ENCODE data around the gene GLUD1.
"Not testable (repeated sequence)": the region's sequence is repeated elsewhere in the genome, so short reads cannot be mapped to it uniquely, and the experiment has no call there.

The GLUD1 gene

DNA sequence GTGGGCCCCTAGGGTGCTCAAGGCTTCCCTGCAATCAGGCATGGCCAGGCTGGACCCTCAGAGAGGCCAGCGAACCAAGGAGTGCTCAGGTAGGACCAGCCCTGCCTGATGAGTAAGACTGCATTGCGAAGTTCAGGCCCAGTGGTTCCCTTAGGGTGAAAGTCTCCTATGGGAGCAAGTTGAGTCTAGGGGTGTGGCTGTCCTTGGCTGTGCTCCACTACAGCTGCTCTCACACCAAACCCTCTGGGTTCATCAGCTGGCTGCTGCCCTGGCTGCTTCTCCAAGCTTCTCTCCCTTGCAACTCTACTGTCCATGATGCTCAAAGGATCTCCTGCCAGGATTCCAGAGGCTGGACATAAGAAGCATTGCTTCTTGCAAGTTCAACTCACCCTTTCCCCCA lies 55.9 kb downstream of the GLUD1 start:
- no peak for DNase-seq

DNA sequence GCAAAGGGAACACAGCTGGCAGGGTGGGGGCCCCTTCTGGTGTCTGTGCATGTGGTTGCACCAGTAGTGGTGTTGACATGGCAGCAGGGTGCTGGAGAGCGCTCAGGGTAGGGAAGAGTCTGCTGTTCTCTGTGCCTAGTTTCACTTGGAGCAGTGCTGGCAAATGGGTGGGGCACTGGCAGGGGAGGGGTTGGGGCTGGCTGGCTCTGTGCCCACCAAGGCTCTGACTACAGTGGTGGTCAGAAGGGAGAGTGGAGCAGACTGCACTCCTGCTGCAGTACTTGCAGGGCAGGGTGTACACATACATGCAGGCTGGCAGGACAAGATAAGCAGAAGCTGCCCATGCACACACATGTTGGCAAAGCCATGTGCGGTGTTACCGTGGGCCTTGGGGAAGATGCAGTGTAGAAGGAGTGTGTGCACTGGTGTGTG lies 56.3 kb downstream of the GLUD1 start:
- no peak for DNase-seq

DNA sequence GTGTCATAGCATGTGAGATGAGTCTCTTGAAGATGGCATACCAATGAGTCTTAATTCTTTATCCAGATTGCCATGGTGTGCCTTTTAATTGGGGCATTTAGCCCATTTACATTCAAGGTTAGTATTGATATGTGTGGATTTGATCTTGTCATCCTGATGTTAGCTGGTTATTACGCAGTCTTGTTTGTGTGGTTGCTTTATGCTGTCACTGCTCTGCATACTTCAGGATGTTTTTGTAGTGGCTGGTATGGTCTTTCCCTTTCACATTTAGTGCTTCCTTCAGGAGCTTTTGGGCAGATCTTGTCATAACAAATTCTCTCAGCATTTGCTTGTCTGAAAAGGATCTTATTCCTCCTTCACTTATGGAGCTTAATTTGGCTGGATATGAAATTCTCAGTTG lies 58.0 kb downstream of the GLUD1 start:
- DNase-seq = no peak

DNA sequence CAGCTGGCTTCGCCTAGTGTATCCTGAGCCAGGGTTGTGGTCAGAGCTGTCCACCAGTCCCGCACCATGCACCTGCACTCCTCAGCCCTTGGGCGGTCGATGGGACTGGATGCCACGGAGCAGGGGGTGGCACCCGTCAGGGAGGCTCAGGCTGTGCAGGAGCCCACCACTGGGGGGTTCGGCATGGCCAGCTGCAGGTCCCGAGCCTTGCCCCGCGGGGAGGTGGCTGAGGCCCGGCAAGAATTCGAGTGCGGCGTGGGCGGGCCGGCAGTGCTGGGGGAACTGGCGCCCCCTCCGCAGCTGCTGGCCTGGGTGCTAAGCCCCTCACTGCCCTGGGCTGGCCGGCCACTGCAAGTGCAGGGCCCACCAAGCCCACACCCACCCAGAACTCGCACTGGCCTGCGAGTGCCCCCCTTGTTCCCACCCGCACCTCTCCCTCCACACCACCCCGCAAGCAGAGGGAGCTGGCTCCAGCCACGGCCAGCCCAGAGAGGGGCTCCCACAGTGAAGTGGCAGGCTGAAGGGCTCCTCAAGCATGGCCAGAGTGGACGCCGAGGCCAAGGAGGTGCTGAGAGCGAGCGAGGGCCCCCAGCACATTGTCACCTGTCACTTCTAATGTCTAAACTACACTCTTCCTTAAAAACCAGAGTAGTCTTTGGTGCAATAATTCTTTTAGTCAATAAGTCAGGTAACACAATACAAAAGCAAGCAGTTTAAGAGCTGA lies 63.6 kb downstream of the GLUD1 start:
- no peak for DNase-seq

DNA sequence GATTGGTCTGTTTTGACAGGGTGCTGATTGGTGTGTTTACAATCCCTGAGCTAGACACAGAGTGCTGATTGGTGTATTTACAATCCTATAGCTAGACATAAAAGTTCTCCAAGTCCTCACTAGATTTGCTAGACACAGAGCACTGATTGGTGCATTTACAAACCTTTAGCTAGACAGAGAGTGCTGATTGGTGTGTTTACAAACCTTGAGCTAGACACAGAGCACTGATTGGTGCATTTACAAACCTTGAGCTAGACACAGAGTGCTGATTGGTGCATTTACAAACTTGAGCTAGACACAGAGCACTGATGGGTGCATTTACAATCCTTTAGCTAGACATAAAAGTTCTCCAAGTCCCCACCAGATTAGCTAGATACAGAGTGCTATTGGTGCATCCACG lies 64.2 kb downstream of the GLUD1 start:
- DNase-seq = not testable (repeated sequence)

DNA sequence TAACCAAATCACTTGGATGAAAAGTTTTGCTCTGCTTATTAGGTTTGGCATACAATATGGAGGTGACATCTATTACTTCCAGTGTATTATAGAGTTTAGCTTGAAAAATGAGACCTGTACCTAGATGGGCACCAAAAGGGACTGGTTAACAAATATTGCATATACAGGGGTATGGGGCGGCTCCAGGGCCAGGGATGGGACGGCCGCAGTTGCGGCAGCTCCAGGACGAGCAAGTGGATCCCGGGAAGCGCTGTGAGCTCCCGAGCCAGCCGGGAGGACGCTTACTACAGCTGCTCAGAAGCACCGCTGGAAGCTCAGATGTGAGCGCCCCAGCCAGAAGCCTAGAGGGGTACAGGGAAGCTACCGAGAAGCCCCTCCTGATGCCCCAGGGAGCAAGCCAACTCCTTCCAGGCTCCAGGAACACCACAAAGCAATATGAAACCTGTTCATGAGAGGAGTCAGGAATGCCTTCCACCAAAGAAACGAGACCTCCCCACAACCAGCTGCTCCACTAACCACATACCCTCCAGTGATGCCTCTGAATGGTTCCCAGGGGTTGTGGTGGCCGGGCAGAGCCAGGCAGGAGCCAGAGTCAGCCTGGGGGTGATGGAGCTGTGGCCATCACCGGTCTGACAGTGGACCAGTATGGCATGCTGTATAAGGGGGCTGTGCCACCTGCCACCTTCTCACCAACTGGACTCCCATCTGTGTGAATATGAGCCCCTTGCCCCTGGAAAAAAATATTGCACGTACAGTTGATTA lies 67.7 kb downstream of the GLUD1 start:
- not testable (repeated sequence) for DNase-seq

DNA sequence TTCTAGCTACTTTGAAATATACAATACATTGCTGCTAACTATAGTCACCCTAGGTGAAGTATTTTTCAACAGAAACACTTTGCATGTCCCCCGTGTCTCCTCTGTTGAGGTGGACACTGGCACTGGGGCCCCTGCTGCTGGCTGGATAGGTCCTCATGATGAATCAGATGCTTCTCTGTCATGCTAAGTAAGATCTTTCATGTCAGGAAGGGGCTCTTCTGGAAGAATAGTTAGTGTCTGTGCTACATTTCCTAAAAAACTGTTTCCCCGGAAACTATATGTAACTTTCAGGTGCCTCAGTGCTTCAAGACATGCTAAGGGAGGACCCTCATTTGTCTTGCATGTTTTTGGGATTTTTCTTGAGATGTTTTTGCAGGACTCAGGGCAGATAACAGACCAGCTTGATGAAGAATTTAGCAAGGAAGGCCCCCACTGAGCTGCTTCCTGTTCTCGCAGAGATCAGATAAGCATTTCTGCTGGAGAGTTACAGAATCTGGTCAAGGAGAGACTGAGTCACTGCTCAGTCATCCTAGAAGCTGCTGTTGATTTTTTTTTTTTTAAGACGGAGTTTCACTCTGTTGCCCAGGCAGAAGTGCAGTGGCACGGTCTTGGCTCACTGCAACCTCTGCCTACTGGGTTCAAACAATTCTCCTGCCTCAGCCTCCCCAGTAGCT lies 69.2 kb downstream of the GLUD1 start:
- DNase-seq = not testable (repeated sequence)

DNA sequence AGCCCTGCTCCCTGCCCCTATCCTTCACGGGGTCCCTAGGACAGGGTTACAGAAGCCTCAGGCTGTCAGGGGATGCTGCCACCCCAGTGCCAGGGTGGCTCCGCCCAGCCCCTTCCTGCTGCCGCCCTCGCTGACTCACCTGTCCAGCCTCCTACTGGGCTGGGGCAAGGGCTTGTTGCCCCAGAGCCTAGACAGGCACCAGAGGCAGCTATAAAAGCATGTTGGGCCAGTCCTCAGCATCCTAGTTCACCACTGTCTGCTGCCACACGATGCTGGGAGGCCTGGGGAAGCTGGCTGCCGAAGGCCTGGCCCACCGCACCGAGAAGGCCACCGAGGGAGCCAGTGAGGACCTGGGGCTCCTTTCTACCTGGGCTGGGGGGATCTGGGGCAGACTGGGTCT lies 74.6 kb downstream of the GLUD1 start, which contains the start of gene FAM25A:
TSS of gene FAM25A (plus strand) at position 239 of the 400 bp plus-strand sequence. CDS start at position 270, 31 bp downstream.
- not testable (repeated sequence) for DNase-seq

DNA sequence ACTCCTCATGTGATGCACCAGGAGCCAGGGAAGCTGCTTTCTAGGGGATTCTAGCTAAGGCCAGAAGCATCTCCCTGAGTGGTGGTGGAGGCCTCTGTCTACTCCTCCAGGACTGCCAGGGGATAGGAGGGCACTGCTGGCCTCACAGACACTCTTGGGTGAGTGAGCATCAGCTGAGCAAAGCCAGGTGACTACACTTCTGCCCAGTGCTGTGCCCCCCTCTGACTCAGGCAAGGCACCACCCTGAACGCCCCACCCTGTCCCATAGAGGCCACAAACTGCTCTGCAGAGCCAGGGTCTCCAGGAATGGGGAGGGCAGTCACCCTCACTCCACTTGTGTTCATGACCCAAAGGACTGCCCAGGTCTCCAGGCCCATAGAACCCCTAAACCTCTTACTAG lies 75.1 kb downstream of the GLUD1 start:
- not testable (repeated sequence) for DNase-seq

DNA sequence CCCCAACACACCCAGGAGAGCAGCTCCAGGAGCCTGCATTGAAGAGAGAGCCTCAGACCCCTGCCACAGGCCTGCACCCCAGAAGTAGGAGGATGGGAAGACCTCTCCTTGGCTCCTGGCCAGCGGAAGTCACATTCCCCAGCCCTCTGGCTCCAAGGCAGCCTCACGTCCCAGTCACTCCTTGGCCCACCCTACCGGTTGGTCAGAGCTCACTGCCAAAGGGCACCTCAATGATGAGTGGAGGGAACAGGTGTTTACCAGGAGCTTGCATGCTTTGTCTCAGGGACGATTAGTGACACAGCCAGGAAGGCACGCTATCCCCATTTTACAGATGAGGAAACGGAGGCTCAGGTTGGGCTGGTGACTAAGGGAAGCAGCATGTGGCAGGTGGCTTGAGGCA lies 75.6 kb downstream of the GLUD1 start:
- not testable (repeated sequence) for DNase-seq

DNA sequence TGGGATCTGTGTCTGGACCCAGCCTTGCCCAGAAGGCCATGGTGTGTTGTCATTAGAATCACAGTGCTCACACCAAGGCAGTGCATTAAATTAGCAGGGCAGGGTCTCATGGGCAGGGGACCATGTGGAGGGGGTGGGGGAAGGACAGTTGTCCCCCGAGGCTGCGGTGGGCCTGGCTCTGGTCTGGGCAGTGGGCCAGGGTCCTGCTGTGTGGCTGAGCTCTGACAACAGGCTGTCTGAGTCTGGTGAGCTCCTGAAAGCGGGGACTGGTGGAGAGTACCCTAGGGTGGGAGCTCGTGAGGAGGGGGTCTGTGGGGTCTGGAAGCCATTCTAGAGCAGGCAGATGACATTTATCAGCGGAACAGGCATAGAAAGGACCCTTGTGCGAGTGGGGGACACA lies 76.5 kb downstream of the GLUD1 start:
- not testable (repeated sequence) for DNase-seq

DNA sequence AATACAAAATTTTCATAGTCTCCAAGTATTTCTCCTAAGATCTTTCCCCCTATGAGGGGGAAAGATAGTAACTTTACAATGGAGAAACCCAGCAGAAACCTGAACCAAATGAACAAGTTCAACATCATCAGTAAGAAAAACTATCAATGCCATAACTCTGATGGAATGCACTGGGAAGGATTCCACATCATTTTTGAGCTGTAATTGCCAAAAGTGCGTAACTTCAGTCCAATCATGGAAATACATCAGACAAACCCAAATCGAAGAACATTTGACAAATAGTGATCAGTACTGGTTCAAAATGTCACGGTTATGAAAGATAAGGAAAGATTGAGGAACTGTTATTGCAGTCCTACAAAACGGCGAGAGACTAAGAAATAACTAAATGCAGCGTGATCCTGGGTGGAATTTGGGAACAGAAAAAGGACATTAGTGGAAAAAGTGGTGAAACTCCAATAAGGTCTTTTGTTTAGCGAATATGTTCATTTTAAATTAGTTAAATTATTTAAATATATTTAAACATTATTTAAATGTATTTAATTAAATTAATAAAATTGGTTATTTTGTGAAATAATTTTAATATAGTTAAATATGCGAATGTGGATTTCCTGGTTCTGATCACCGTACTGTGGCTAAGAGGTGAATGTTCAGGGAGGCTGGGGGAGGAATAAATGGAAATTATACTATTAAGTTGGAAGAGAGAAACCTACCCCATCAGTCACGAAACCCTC lies 79.5 kb downstream of the GLUD1 start:
- not testable (repeated sequence) for DNase-seq

DNA sequence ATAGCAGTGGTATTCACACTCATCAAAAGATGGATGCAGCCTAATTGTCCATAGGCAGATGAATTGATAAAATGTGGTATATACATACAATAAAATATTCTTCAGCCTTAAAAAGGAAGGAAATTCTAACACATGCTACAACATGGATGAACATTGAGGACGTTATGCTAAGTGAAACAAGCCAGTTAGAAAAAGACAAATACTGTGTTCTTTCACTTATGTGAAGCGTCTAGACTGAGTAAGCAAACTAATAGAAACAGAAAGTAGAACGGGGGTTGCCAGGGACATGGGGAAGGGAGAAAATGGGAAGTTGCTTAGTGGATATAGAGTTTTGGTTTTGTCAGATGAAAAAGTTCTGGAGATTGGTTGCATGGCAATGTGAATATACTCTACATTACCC lies 81.1 kb downstream of the GLUD1 start:
- not testable (repeated sequence) for DNase-seq

DNA sequence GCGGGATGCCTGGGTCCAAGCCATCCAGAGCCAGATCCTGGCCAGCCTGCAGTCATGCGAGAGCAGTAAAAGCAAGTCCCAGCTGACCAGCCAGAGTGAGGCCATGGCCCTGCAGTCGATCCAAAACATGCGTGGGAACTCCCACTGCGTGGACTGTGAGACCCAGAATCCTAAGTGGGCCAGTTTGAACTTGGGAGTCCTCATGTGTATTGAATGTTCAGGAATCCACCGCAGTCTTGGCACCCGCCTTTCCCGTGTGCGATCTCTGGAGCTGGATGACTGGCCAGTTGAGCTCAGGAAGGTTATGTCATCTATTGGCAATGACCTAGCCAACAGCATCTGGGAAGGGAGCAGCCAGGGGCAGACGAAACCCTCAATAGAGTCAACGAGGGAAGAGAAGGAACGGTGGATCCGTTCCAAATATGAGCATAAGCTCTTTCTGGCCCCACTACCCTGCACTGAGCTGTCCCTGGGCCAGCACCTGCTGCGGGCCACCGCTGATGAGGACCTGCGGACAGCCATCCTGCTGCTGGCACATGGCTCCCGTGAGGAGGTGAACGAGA lies 85.4 kb downstream of the GLUD1 start:
- not testable (repeated sequence) for DNase-seq

DNA sequence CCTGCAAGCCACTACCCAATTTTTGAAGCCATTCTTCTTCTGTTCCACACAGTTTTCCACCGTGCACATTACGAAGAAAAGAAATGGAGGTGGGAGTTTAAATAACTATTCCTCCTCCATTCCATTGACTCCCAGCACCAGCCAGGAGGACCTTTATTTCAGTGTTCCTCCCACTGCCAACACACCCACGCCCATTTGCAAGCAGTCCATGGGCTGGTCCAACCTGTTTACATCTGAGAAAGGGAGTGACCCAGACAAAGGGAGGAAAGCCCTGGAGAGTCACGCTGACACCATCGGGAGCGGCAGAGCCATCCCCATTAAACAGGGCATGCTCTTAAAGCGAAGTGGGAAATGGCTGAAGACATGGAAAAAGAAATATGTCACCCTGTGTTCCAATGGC lies 86.3 kb downstream of the GLUD1 start:
- DNase-seq = not testable (repeated sequence)

DNA sequence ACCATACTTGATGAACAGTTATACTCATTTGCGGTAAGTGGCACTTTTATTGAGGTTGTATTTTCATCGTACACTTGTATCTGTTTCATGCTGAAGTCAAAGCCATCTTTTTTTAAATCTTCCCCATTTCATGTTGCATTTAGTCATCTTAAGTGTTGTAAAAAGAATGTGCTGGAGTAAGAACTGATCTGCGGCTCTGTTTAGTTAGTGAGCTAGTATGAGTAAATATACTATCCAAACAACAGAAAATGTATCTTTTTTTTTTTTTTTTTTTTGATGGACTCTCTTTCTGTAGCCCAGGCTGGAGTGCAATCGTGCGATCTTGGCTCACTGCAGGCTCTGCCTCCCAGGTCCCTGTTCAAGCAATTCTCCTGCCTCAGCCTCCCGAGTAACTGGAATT lies 87.0 kb downstream of the GLUD1 start:
- not testable (repeated sequence) for DNase-seq

DNA sequence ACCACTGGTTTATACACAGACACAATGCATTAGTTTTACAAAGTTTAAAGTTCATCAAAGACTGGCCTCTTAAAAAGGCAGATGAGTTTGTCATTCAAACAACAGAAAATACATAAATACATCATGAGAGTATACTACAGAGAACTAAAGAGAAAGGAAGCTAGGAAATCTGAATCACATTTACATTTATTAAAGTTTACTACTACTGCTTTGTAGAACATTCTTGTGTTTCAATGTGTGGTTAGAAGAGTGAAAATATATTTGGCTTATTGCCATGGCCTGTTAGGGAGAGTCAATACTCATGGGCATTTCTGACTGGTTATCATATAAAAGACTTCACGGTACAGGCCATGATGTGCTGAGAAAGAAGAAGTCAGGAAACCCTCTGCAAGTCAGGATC lies 87.5 kb downstream of the GLUD1 start:
- not testable (repeated sequence) for DNase-seq

DNA sequence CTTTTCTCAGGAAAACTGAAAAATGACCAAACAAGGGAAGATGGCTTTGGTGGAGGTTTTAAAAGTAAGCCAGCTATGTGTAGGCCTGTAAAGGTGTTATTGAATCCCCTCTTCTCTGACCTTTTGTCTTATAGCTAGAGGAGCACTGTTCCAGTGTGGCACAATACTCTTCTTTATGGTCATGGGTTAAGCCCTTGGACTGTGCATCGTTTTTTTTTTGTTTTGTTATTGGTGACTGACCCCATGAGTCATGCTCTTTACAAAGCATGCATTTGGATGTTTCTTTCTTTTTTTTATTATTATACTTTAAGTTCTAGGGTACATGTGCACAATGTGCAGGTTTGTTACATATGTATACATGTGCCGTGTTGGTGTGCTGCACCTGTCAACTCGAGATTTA lies 94.2 kb downstream of the GLUD1 start:
- no peak for DNase-seq

Data from NCI-H526 (cell line).